GM12872 (cell line): ENCODE measurements around the gene SPRR5.

Source experiments
- CTCF ChIP-seq: IDR thresholded peaks from 3 replicates; pipeline ENCODE4 v1.5.1; 2011; ENCODE audit warnings: low read depth, mild to moderate bottlenecking, low read length, moderate library complexity; ENCODE audit not compliant: insufficient read depth

The SPRR5 gene

GRCh38 chr1:152907686-152908601 is 39.1 kb upstream of the SPRR5 start, which contains the start of gene IVL:
Gene IVL, plus strand, starts transcription at chr1:152908546. Its CDS starts 1,252 bp downstream, at chr1:152909798.
- no peak for TF ChIP-seq CTCF

GRCh38 chr1:152909206-152909605 is 37.8 kb upstream of the SPRR5 start:
- no peak for TF ChIP-seq CTCF

- no peak for TF ChIP-seq CTCF
Observed at GRCh38 chr1:152912471-152912870, 34.5 kb upstream of the SPRR5 start.

- TF ChIP-seq CTCF: no peak
Observed at GRCh38 chr1:152912900-152913299, 34.1 kb upstream of the SPRR5 start.

GRCh38 chr1:152917794-152918193 is 29.2 kb upstream of the SPRR5 start:
- peak; percentile 32; the same call in 1 of the 3 replicates for TF ChIP-seq CTCF

- TF ChIP-seq CTCF: no peak
Observed at GRCh38 chr1:152919071-152919470, 27.9 kb upstream of the SPRR5 start.

GRCh38 chr1:152924191-152924590 is 22.8 kb upstream of the SPRR5 start:
- no peak for TF ChIP-seq CTCF
